Lower leg skin (tissue), 4 donors: Measurements from ENCODE around the gene UNC13B. TPM values are rescaled to one million over a fixed set of nuclear protein-coding genes. Genes with fewer than 3 reads are reported as not detected.

ENCODE experiments used
- DNase-seq, 2 donors: peaks; one replicate each; pipeline ENCODE4 v3.0.0-alpha.2; 2019; ENCODE audit warnings: low spot score in 2 of 2
- H3K4me3 ChIP-seq: fragments of 200-600 bp; sonication (generic); 2 replicates; pipeline ENCODE4 v1.5.1; 2017; ENCODE audit warnings: mild to moderate bottlenecking, low read depth; ENCODE audit not compliant: poor library complexity, severe bottlenecking
- CTCF ChIP-seq, 3 donors: fragments of 450-650 bp; IDR thresholded peaks; one replicate each; pipeline ENCODE4 v1.5.1; 2016; ENCODE audit warnings: antibody characterized with exemption in 3 of 3, mild to moderate bottlenecking in 3 of 3, moderate library complexity in 2 of 3
- POLR2A ChIP-seq, 2 donors: fragments of 450-650 bp; IDR thresholded peaks; one replicate each; pipeline ENCODE4 v1.6.1; 2016 to 2017; ENCODE audit warnings: antibody characterized with exemption in 2 of 2, mild to moderate bottlenecking in 1 of 2, moderate library complexity in 1 of 2
- WGBS, 2 donors: methylation state at CpG; one replicate each; pipeline ENCODE4 v1.1.5; 2018; 5-methylcytosine and 5-hydroxymethylcytosine counted together
- intact Hi-C: fragments of 100-400 bp; cut with DNase I; formaldehyde crosslinking; loops from one replicate; pipeline ENCODE4 v1.15.0; 2023; ENCODE audit warnings: low total_unique reads
- total RNA-seq, 4 donors: library from RNA; depleted of rRNA; stranded (reverse); fragments of >200 nt; gene quantifications; one replicate each; pipeline ENCODE4 v1.1.0, GENCODE V29; 2016

Gene UNC13B
- total RNA-seq, 4 donors from 2014 or later, result 11.9 to 29.0 (median 27.5) TPM

DNA sequence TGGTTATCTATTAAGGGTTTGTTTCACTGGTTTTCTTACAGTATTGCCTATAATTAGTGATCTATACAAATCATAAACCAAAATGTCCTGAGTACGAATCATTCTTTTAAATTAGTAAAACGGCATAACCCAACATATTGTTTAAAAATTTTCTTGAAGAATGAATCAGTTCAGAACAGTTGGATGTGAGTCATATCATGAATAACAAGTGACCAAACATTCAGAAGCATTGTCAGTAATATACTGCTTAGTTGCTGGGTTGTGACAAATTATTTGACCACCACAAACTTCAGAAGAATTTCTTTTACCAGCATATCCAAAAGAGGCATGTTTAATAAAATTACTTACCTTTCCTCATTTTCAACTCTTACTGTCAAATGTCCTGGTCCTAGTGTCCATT, 111.2 kb downstream of the UNC13B start:
- no peak overlapping the region for H3K4me3 ChIP-seq
- WGBS, 2 donors, result 84 to 85% methylated on average over 2 of the region's 2 CpGs
- intact Hi-C loops, result no loop called here
- DNase-seq, result no peak
- TF ChIP-seq POLR2A (IDR thresholded peaks at IDR 0.05) (no peak), CTCF (IDR thresholded peaks at IDR 0.05) (no peak)

DNA sequence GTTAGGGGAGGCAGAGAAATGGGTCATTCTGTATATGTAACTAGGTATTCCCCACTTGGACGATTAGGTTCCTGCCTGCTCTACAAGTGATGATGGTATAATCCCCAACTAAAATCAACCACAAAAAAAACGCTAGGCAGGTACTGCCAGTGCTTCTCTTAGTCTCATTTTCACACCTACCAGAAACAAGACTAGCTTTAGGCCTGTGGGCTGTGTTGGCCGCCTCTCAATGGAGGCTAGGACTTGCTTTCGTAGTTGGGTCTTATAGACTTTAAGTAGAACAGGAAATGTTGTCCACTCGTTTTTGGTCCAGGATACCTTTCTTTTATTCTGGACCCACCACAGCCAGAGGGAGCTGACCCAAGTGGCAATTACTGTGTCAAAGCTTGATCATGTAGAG, 111.8 kb downstream of the UNC13B start:
- TF ChIP-seq CTCF (IDR thresholded peaks at IDR 0.05) (no peak), POLR2A (IDR thresholded peaks at IDR 0.05) (no peak)
- WGBS, 2 donors, result 95 to 98% methylated on average over 5 of the region's 5 CpGs
- DNase-seq, result no peak
- intact Hi-C loops, result no loop called here
- H3K4me3 ChIP-seq, result no peak overlapping the region

DNA sequence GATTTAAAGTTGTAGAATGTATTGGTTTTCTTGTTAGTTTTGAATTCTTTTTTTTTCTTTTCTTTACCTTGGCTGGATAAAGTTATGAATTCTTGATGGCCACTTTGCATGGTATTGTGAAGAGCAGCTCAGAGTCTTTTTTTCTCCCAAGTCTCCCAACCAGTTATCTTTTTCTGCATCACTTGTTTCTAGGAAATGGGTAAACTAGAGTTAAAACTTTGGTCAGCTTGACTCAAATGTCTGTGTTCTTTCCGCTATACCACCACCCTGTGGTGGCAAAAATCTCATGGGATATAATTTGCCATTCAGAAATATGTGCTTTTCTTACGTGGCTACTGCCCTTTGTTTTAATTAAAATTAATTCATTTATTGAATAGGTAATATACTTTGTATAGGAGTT, 113.2 kb downstream of the UNC13B start:
- H3K4me3 ChIP-seq, result no peak overlapping the region
- 83 to 87% methylated on average over 2 of the region's 2 CpGs for WGBS, 2 donors

DNA sequence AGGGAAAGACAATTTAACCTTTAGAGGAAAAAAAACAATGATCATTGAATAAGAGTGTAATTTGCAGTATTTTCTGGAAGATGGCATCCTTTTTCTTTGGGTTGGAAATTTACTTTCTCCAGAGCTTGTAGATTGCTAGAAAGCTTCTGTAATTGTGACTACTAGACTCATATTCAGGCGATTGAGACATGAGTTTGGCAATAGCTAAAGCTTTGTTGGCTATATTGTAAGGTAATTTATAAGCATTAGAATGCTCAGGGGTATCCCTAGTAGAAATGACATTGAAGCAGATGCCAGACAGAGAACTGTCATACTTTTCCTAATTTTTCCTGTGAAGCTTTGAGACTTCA, 115.3 kb downstream of the UNC13B start:
- no peak for TF ChIP-seq POLR2A (IDR thresholded peaks at IDR 0.05)
- no peak for TF ChIP-seq CTCF (IDR thresholded peaks at IDR 0.05)
- H3K4me3 ChIP-seq, result no peak overlapping the region
- intact Hi-C loops, result no loop called here
- 55 to 72% methylated on average over 1 of the region's 1 CpG for WGBS, 2 donors
- no peak for DNase-seq

More for the DNA sequence above, 113.2 kb downstream of the UNC13B start:
- intact Hi-C loops, result no loop called here
- no peak for DNase-seq
- TF ChIP-seq POLR2A (IDR thresholded peaks at IDR 0.05) (no peak), CTCF (IDR thresholded peaks at IDR 0.05) (no peak)

DNA sequence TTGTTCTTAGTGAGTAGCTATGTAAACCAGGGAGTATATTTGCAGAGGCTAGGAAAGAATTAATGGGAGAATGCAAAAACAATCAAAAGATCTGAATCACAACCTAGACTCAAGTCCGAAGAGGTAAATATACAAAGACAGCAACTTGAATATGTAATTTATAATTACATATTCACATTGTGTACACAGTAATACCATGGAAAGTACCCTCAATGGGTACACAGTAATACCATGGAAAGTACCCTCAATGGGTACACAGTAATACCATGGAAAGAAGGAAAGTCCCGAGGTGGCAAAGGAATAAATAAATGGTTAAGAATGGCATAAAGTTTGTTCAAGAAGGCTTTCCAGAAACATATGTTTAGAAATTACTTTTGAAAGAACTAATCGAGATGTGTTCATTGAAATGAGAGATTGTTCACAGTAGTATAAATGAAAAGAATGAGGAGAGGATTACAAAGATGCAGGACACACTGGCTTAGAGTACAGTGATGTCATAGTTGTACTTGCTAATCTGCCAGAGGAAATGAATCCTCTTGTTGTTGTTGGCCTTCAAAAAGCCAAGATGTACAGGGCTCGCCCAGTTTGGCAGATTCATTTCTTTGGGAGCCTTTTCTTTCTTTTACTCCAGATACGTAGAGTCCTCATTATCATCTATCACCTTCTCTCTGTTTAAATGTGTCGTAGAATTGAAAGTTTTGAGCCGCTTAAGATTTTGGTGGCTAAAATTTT, 116.0 kb downstream of the UNC13B start:
- intact Hi-C loops, result no loop called here
- 59 to 74% methylated on average over 7 of the region's 7 CpGs for WGBS, 2 donors
- DNase-seq, result no peak
- no peak overlapping the region for H3K4me3 ChIP-seq
- TF ChIP-seq CTCF (IDR thresholded peaks at IDR 0.05), result no peak
- no peak for TF ChIP-seq POLR2A (IDR thresholded peaks at IDR 0.05)

- H3K4me3 ChIP-seq, result no peak overlapping the region
- DNase-seq, result no peak
- TF ChIP-seq CTCF (IDR thresholded peaks at IDR 0.05), result no peak
- TF ChIP-seq POLR2A (IDR thresholded peaks at IDR 0.05), result no peak
- intact Hi-C loops, result no loop called here
- 80 to 87% methylated on average over 2 of the region's 2 CpGs for WGBS, 2 donors
These were observed 118.1 kb downstream of the UNC13B start for GRCh38 chr9:35279946-35280345.
